RPMI8226 (cell line): ENCODE measurements around the gene WFDC11.
"Not testable (repeated sequence)": the region's sequence is repeated elsewhere in the genome, so short reads cannot be mapped to it uniquely, and the experiment has no call there.

ENCODE experiments used
- DNase-seq: peaks from one replicate; pipeline ENCODE4 v3.0.0-alpha.2; 2015

Gene WFDC11

DNA sequence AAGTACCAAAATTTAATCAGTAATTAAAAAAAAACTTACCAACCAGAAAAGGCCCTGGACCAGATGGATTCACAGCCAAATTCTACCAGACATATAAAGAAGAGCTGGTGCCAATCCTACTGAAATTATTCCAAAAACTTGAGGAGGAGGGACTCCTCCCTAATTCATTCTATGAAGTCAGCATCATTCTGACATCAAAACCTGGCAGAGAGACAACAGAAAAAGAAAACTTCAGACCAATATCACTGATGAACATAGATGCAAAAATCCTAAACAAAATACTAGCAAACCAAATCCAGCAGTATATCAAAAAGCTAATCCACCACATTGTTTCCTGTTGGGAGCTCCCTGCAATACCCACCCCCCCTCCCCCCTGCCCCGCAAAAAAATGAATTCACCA lies at the start of gene WFDC11:
Gene WFDC11, minus strand, starts transcription at position 101 of the 400 bp plus-strand sequence. CDS start 19,639 bp downstream, outside the sequence.
- no peak for DNase-seq

GRCh38 chr20:45716141-45716688 lies 46.2 kb upstream of the WFDC11 start:
- not testable (repeated sequence) for DNase-seq

- peak; percentile 46 for DNase-seq
These were observed 35.1 kb upstream of the WFDC11 start, which contains the start of gene WFDC10B for GRCh38 chr20:45704969-45705637. WFDC10B (minus strand) TSS chr20:45705019; CDS start chr20:45685992, 19,027 bp downstream.

DNA sequence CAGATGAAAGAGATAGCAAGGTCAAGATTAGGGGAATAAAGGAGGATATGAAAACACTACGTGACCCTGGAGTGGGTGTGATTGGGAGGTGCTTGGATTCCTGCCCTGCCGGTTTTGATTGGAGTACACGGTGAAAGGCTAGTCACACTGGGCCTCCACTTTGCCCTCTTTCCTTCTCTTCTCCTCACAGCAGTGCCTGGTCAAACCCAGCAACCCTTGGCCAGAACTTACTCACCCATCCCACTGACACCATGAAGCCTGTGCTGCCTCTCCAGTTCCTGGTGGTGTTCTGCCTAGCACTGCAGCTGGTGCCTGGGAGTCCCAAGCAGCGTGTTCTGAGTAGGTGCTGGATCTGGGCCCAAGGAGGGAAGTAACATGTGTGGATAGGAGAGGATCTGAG lies 31.8 kb upstream of the WFDC11 start, which contains the start of gene WFDC13:
Gene WFDC13, plus strand, starts transcription at position 166 of the 400 bp plus-strand sequence. Its CDS starts 86 bp downstream, at position 252.
- no peak for DNase-seq

DNA sequence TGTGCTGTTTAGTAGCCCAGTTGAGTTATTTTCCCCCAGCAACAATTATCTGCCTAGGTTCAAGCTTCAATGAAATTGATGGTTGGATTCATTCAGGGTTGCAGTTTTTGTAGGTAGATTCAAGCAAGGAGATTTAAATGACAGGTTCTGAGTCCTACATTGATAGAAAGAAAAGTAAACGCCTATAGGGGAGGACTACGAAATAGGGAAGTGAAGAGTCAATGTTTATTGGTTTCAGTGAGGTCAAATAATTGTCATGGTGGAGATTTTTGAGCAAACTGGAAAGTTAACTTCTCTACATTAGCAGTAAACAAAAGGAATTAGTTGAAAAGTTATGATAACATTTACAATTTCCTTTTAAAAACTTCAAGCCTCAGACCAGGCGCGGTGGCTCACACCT lies 31.1 kb upstream of the WFDC11 start:
- no peak for DNase-seq

GRCh38 chr20:45695496-45695895 lies 25.5 kb upstream of the WFDC11 start:
- DNase-seq = no peak

DNA sequence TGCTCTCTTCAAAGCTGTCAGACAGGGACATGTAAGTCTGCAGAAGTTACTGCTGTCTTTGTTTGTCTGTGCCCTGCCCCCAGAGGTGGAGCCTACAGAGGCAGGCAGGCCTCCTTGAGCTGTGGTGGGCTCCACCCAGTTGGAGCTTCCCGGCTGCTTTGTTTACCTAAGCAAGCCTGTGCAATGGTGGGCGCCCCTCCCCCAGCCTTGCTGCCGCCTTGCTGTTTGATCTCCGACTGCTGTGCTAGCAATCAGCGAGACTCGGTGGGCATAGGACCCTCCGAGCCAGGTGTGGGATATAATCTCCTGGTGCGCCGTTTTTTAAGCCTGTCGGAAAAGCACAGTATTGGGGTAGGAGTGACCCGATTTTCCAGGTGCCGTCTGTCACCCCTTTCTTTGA lies 23.3 kb upstream of the WFDC11 start:
- DNase-seq = not testable (repeated sequence)

- DNase-seq = no peak
These were observed 15.9 kb upstream of the WFDC11 start for GRCh38 chr20:45685896-45686295.

- no peak for DNase-seq
These were observed 9.6 kb upstream of the WFDC11 start for GRCh38 chr20:45679650-45680049.

DNA sequence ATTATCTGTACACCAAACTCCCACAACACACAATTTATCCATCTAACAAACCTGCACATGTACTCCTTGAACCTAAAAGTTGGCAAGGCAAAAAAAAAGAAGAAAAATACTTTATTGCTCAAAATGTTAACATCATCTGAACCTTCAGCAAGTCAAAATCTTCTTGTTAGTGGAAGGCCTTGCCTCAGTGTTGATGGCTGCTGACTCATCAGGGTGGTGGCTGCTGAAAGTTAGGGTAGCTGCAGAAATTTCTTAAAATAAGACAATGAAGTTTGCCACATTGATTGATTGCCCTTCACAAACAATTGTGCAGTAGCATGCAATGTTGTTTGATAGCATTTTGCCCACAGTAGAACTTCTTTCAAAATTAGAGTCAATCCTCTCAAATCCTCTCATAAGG lies 2.7 kb upstream of the WFDC11 start:
- DNase-seq = no peak

DNA sequence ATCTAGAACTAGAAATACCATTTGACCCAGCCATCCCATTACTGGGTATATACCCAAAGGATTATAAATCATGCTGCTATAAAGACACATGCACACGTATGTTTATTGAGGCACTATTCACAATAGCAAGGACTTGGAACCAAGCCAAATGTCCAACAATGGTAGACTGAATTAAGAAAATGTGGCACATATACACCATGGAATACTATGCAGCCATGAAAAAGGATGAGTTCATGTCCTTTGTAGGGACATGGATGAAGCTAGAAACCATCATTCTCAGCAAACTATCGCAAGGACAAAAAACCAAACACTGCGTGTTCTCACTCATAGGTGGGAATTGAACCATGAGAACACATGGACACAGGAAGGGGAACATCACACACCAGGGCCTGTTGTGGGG lies 13.0 kb downstream of the WFDC11 start:
- DNase-seq = not testable (repeated sequence)

DNA sequence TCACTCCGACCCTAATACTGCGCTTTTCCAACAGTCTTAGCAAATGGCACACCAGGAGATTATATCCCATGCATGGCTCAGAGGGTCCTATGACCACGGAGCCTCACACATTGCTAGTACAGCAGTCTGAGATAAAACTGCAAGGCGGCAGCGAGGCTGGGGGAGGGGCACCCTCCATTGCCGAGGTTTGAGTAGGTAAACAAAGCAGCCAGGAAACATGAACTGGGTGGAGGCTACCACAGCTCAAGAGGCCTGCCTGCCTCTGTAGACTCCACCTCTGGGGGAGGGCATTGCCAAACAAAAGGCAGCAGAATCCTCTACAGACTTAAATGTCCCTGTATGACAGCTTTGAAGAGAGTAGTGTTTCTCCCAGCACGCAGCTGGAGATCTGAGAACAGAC lies 18.3 kb downstream of the WFDC11 start:
- not testable (repeated sequence) for DNase-seq

DNA sequence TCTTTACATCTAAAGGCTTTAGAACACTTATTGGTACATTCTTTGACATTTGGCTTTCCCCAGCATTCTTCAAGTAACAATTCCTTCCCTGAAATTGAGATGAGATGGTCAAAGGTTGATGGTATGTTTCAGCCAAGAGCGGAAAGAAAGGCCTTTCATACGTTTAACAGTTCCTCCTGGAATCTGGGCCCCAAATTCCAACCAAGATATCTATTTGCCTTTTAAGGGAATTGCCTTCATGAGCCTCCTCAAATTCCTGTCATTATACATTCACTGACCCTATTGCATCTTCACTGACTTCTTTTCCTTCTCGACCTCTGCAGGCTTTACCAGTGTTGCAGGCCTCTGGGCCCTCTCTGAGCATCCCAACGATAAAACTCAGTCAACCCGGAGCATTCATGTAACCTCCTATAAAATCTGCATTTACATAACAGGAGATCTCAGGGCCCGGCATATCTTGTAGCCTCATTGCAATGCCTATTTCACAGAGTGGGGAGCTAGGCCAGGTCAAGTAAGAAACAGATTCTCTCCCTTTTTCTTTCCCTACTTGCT lies 20.7 kb downstream of the WFDC11 start:
- no peak for DNase-seq

GRCh38 chr20:45647441-45648050 lies 22.5 kb downstream of the WFDC11 start:
- no peak for DNase-seq

- no peak for DNase-seq
These were observed 23.2 kb downstream of the WFDC11 start for GRCh38 chr20:45646875-45647274.

- DNase-seq = not testable (repeated sequence)
These were observed 24.2 kb downstream of the WFDC11 start for GRCh38 chr20:45645869-45646268.

GRCh38 chr20:45641076-45641475 lies 29.0 kb downstream of the WFDC11 start:
- not testable (repeated sequence) for DNase-seq

GRCh38 chr20:45639687-45640086 lies 30.4 kb downstream of the WFDC11 start:
- DNase-seq = no peak

- no peak for DNase-seq
These were observed 33.5 kb downstream of the WFDC11 start for GRCh38 chr20:45636513-45636912.

GRCh38 chr20:45631184-45631583 lies 38.9 kb downstream of the WFDC11 start, which contains the start of gene WFDC9:
WFDC9 (minus strand) TSS chr20:45631284; CDS start chr20:45610181, 21,103 bp downstream.
- no peak for DNase-seq

DNA sequence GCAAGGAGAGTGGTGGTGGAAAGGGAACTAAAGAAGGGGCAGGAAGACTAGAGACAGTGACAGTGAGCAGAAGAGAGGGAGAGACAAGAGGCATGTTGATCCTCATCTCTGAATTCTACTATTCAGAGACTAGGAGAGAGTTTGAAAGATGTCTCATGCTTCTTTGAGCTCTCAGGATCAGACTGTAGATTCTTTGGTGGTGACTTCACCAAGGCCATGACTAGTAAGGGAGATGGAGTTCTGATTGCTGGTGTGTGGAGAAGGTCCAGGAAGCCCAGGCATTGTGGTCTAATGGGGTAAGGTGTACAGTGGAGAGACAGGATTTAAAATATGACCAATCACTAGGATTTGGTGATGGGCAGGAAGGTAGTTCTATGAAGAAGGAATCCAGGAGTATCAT lies 39.7 kb downstream of the WFDC11 start:
- DNase-seq = no peak

GRCh38 chr20:45629496-45630100 lies 40.4 kb downstream of the WFDC11 start, which contains the start of gene WFDC10A:
WFDC10A (plus strand) TSS chr20:45629739; CDS start chr20:45629814, 75 bp downstream.
- peak; percentile 50 for DNase-seq

DNA sequence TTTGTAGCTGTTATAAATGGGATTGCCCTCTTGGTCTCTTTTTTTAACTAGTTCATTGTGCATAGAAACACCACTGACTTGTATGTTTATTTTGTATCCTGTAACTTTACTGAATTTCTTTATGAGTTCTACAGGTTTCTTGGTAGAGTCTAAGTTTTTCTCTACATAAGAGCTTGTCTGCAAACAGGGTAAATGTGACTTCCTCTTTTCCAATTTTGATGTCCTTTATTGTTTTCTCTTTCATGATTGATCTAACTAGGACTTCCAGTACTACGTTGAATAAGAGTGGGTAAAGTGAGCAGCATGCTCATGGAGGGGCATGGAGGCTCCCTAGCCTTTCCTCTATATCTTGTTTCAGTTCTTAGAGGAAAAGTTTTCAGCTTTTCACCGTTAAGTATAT lies 43.5 kb downstream of the WFDC11 start:
- no peak for DNase-seq
